ENCODE measurements around the gene HK3.

GRCh38 chr5:176847148-176847547, 52.0 kb downstream of the HK3 start:
- TF ChIP-seq, protein P1, sequence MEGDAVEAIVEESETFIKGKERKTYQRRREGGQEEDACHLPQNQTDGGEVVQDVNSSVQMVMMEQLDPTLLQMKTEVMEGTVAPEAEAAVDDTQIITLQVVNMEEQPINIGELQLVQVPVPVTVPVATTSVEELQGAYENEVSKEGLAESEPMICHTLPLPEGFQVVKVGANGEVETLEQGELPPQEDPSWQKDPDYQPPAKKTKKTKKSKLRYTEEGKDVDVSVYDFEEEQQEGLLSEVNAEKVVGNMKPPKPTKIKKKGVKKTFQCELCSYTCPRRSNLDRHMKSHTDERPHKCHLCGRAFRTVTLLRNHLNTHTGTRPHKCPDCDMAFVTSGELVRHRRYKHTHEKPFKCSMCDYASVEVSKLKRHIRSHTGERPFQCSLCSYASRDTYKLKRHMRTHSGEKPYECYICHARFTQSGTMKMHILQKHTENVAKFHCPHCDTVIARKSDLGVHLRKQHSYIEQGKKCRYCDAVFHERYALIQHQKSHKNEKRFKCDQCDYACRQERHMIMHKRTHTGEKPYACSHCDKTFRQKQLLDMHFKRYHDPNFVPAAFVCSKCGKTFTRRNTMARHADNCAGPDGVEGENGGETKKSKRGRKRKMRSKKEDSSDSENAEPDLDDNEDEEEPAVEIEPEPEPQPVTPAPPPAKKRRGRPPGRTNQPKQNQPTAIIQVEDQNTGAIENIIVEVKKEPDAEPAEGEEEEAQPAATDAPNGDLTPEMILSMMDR (IDR thresholded peaks at IDR 0.05), result no peak
- TF ChIP-seq POLR2AphosphoS5 (IDR thresholded peaks at IDR 0.05) (no peak), POLR2A (IDR thresholded peaks at IDR 0.05) (no peak)

Measured in prostate gland (tissue), 2 donors.